Ascending aorta (tissue), 2 donors: Measurements from ENCODE around the gene ITCH. TPM values are rescaled to one million over a fixed set of nuclear protein-coding genes. Genes with fewer than 3 reads are reported as not detected.
A peak's percentile ranks its signal among the peaks of the same experiment; 100 is the strongest.

ENCODE experiments used
- DNase-seq, 2 donors: peaks; one replicate each; pipeline ENCODE4 v3.0.0-alpha.2; 2019; ENCODE audit warnings: low spot score in 2 of 2
- H3K27ac ChIP-seq, 2 donors: fragments of 200-600 bp; sonication (generic); one replicate each; pipeline ENCODE4 v1.5.1; 2016 to 2017; ENCODE audit warnings: mild to moderate bottlenecking in 1 of 2
- H3K27me3 ChIP-seq: fragments of 200-600 bp; sonication (generic); one replicate; pipeline ENCODE4 v1.5.1; 2017
- H3K36me3 ChIP-seq, 2 donors: fragments of 200-600 bp; sonication (generic); one replicate each; pipeline ENCODE4 v1.5.1; 2016
- H3K4me1 ChIP-seq, 2 donors: fragments of 200-600 bp; sonication (generic); one replicate each; pipeline ENCODE4 v1.5.1; 2016 to 2017; ENCODE audit warnings: mild to moderate bottlenecking in 1 of 2
- H3K4me3 ChIP-seq, 2 donors: fragments of 200-600 bp; sonication (generic); one replicate each; pipeline ENCODE4 v1.5.1; 2016 to 2017; ENCODE audit warnings: mild to moderate bottlenecking in 1 of 2
- H3K9me3 ChIP-seq, 2 donors: fragments of 200-600 bp; sonication (generic); one replicate each; pipeline ENCODE4 v1.5.1; 2016
- intact Hi-C: fragments of 100-400 bp; cut with DNase I; formaldehyde crosslinking; loops from one replicate; pipeline ENCODE4 v1.15.1; 2023
- total RNA-seq: library from RNA; depleted of rRNA; stranded (reverse); fragments of >200 nt; gene quantifications from one replicate; pipeline ENCODE4 v1.1.0, GENCODE V29; 2016
- TF ChIP-seq, protein P1 (sequence below), 3 experiments: fragments of 200-600 bp in 2 of 3; fragments of 450-650 bp in 1 of 3; sonication (generic) in 2 of 3; IDR thresholded peaks; one replicate each; pipeline ENCODE4 v1.5.1; 2016 to 2019; ENCODE audit warnings: antibody characterized with exemption in 3 of 3, mild to moderate bottlenecking in 1 of 3, moderate library complexity in 1 of 3

ITCH gene
- total RNA-seq, 1 donor from 2014 or later, result 42.8 TPM

DNA sequence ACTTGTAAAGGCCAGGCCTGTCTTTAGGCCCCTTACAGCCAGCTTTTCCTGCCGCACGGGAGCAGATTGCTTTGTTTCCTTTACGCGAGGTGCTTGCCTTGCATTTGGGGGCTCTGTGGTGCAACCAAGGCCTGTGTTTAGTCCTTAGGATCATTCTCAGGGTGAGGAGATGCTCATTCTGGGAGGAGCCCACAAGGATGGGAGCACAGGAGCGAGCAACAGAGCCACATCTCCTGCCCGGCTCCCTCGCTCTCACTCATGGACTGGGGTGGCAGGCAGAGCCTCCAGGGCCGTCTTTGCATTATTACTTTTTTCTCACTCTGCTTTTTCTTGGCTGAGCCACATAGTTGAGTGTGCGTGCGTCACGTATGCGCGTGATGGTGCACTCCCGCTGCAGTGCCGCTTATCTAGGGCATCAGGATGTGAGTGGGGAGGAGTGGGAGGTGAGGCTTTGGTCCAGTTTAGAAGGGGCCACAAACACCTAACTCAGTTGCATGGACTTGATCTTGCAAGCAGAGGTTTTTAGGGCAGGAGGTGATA is 172.3 kb downstream of the ITCH start:
- TF ChIP-seq, protein P1, sequence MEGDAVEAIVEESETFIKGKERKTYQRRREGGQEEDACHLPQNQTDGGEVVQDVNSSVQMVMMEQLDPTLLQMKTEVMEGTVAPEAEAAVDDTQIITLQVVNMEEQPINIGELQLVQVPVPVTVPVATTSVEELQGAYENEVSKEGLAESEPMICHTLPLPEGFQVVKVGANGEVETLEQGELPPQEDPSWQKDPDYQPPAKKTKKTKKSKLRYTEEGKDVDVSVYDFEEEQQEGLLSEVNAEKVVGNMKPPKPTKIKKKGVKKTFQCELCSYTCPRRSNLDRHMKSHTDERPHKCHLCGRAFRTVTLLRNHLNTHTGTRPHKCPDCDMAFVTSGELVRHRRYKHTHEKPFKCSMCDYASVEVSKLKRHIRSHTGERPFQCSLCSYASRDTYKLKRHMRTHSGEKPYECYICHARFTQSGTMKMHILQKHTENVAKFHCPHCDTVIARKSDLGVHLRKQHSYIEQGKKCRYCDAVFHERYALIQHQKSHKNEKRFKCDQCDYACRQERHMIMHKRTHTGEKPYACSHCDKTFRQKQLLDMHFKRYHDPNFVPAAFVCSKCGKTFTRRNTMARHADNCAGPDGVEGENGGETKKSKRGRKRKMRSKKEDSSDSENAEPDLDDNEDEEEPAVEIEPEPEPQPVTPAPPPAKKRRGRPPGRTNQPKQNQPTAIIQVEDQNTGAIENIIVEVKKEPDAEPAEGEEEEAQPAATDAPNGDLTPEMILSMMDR (IDR thresholded peaks at IDR 0.05), result no peak
- Histone ChIP-seq H3K27ac (no peak overlapping the region), H3K4me1 (peaks cover 0 to 3% of the 10 kb centered on the region in 2 donors), H3K36me3 (peaks cover 75 to 89% of the 10 kb centered on the region in 2 donors), H3K27me3 (no peaks in the 10 kb centered on the region), H3K9me3 (no peaks in the 10 kb centered on the region), H3K4me3 (no peak overlapping the region)
- intact Hi-C loops, result no loop called here
- DNase-seq, result no peak

DNA sequence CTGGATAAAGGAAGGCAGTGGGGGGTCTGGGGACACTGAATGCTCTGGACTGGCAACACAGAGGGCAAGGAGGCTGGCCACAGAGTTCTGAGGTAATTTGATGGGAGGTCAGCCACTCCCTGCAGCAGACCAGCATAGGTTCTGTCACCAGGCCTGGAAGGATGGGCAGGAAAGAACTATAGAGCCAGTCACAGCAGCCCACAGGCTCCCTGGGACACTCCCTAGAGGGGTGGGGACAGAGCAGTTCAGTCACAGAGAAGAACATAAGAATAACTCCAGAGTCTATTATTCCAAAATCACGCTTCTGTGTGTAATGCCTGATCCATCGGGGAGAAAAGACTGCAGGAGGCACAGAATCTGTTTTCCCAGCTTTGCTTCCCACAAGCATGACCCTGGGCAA is 172.8 kb downstream of the ITCH start:
- intact Hi-C loops, result no loop called here
- H3K9me3 ChIP-seq, result no peaks in the 10 kb centered on the region
- TF ChIP-seq, protein P1 (IDR thresholded peaks at IDR 0.05), result no peak
- H3K27ac ChIP-seq, result no peak overlapping the region
- no peak overlapping the region for H3K4me3 ChIP-seq
- no peaks in the 10 kb centered on the region for H3K27me3 ChIP-seq
- DNase-seq, result no peak
- peaks cover 76 to 89% of the 10 kb centered on the region in 2 donors for H3K36me3 ChIP-seq
- H3K4me1 ChIP-seq, result peaks cover 0 to 3% of the 10 kb centered on the region in 2 donors

DNA sequence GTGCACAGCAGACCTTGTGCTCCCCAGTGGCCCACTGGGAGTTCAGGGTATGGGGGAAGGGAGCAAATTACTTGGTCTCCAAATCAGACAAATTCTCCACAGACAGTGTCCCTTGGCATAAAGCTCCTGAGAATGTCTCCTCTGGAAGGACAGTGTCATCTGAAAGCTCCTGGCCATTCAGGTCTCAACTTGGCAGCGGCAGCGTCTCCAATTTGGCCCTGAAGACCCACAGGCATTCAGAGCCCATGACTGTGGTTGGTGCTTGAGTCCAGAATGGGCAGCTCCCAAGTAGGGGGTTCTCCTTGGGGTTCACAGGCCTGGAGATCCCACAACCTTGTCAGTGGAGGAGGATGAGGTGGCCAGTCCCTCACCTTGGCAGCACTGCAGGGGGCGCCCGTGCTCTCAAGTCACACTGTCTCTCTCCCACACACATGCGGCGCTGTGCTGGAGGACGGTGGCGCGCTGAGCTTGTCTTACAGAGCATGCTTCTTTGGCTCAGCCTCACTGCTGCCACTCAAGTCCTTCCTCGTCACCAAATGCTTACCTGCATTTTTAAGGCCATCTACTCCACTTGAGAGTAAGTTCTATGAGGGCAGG is 173.8 kb downstream of the ITCH start:
- no peak overlapping the region for H3K27ac ChIP-seq
- intact Hi-C loops, result no loop called here
- no peaks in the 10 kb centered on the region for H3K9me3 ChIP-seq
- peaks cover 84 to 89% of the 10 kb centered on the region in 2 donors for H3K36me3 ChIP-seq
- no peaks in the 10 kb centered on the region for H3K27me3 ChIP-seq
- no peak overlapping the region for H3K4me3 ChIP-seq
- H3K4me1 ChIP-seq, result no peaks in the 10 kb centered on the region
- TF ChIP-seq, protein P1 (IDR thresholded peaks at IDR 0.05), result peak in 1 of 3 experiments; percentile 23
- no peak for DNase-seq

DNA sequence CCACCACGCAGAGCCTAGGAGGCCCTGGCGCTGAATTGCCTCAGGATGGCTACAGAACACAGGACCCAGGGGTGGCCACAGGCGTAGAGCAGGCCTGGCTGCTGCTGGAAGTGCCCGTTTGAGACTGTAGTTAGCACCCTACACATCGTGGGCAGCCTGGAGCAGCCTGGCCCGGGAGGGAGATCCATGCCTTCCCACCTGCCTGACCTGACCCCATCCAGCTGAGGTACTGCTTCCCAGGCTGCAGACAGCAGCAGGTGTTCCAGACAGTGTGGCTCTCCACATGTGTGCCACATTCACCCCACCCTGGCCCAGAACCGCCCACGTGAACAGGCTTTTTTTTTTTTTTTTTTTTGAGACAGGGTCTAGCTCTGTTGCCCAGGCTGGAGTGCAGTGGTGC is 174.6 kb downstream of the ITCH start:
- Histone ChIP-seq H3K4me3 (no peak overlapping the region), H3K9me3 (no peaks in the 10 kb centered on the region), H3K4me1 (no peaks in the 10 kb centered on the region), H3K27ac (no peak overlapping the region), H3K27me3 (no peaks in the 10 kb centered on the region), H3K36me3 (peaks cover 82 to 89% of the 10 kb centered on the region in 2 donors)
- DNase-seq, result no peak
- TF ChIP-seq, protein P1 (IDR thresholded peaks at IDR 0.05), result no peak
- intact Hi-C loops, result no loop called here

DNA sequence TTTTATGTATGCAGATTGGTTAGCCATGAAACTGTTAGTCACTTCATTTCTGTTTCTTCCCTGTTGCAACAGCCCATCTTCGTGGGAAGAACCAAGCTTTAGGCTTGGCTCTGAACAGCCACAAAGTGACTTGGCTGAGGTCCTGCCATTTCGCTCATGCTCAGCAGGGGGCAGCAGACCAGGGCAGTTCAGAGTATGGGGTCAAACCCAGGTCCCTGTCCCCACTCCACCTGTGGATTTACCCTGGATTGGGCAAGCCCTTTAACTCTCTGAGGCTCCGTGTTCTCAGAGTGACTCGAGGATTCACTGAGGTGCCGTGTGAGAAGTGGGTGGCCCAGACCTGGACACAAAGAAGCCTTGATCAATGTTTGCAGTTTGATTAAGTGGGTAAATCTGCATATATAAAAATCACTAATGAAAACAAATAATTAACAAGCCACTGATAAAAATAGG is 175.6 kb downstream of the ITCH start:
- intact Hi-C loops, result no loop called here
- TF ChIP-seq, protein P1 (IDR thresholded peaks at IDR 0.05), result peak; percentile 37 to 63 (median 59)
- Histone ChIP-seq H3K4me1 (no peaks in the 10 kb centered on the region), H3K36me3 (peaks cover 71 to 78% of the 10 kb centered on the region in 2 donors), H3K27ac (no peak overlapping the region), H3K9me3 (no peaks in the 10 kb centered on the region), H3K27me3 (no peaks in the 10 kb centered on the region), H3K4me3 (no peak overlapping the region)
- DNase-seq, result no peak
